ENCODE results near the gene LRRC8B.
"Not testable (repeated sequence)": the region's sequence is repeated elsewhere in the genome, so short reads cannot be mapped to it uniquely, and the experiment has no call there.

Gene LRRC8B

GRCh38 chr1:89525169-89525855, 683 bp downstream of the LRRC8B start:
- DNase-seq, result peak; percentile 55

- no peak for DNase-seq
These were observed 2.6 kb downstream of the LRRC8B start for GRCh38 chr1:89527256-89527655.

GRCh38 chr1:89527750-89528381, 3.2 kb downstream of the LRRC8B start:
- DNase-seq, result no peak

- DNase-seq, result no peak
These were observed 3.8 kb downstream of the LRRC8B start for GRCh38 chr1:89528382-89528780.

- no peak for DNase-seq
These were observed 4.6 kb downstream of the LRRC8B start for GRCh38 chr1:89529196-89529595.

GRCh38 chr1:89530444-89531089, 5.9 kb downstream of the LRRC8B start:
- no peak for DNase-seq

GRCh38 chr1:89531480-89532139, 7.0 kb downstream of the LRRC8B start:
- no peak for DNase-seq

GRCh38 chr1:89532228-89532627, 7.6 kb downstream of the LRRC8B start:
- no peak for DNase-seq

GRCh38 chr1:89532866-89533265, 8.2 kb downstream of the LRRC8B start:
- DNase-seq, result no peak

GRCh38 chr1:89535537-89535936, 10.9 kb downstream of the LRRC8B start:
- no peak for DNase-seq

GRCh38 chr1:89536555-89537341, 12.1 kb downstream of the LRRC8B start:
- DNase-seq, result no peak

GRCh38 chr1:89538361-89538760, 13.7 kb downstream of the LRRC8B start:
- no peak for DNase-seq

GRCh38 chr1:89539128-89539527, 14.5 kb downstream of the LRRC8B start:
- no peak for DNase-seq

- no peak for DNase-seq
These were observed 15.9 kb downstream of the LRRC8B start for GRCh38 chr1:89540406-89540970.

- no peak for DNase-seq
These were observed 17.7 kb downstream of the LRRC8B start for GRCh38 chr1:89542345-89542744.

- not testable (repeated sequence) for DNase-seq
These were observed 19.0 kb downstream of the LRRC8B start for GRCh38 chr1:89543632-89544031.

- DNase-seq, result no peak
These were observed 20.8 kb downstream of the LRRC8B start for GRCh38 chr1:89545264-89546038.

- DNase-seq, result no peak
These were observed 21.7 kb downstream of the LRRC8B start for GRCh38 chr1:89546082-89546889.

GRCh38 chr1:89546934-89547562, 22.4 kb downstream of the LRRC8B start:
- no peak for DNase-seq

GRCh38 chr1:89547563-89548116, 23.0 kb downstream of the LRRC8B start:
- DNase-seq, result no peak

Data from CD4-positive, alpha-beta T cell treated with Interleukin-21 for 1 hour (primary cell).